ENCODE data around the gene TMEM221.

TMEM221 gene

GRCh38 chr19:17471410-17472125 lies 23.1 kb upstream of the TMEM221 start:
- H3K79me2 ChIP-seq (ENCODE audit: insufficient read depth, low read length), result peaks cover 3% of the 10 kb centered on the region; the same call in 1 of the 2 replicates
- no peaks in the 10 kb centered on the region for H4K20me1 ChIP-seq (ENCODE audit: insufficient read depth, low read length, poor library complexity, severe bottlenecking)
- peaks cover 20% of the 10 kb centered on the region for H3K4me1 ChIP-seq (ENCODE audit: insufficient read depth, low read length, poor library complexity, severe bottlenecking)
- no peaks in the 10 kb centered on the region for H3K9me3 ChIP-seq (ENCODE audit: insufficient read depth, low read depth, low read length)
- H2AFZ ChIP-seq (ENCODE audit: low read length), result no peak overlapping the region
- no peaks in the 10 kb centered on the region for H3K27me3 ChIP-seq (ENCODE audit: insufficient read depth, low read length, poor library complexity, severe bottlenecking)
- peak overlapping the region; percentile 59 for H3K9ac ChIP-seq (ENCODE audit: low read depth, low read length, poor library complexity, severe bottlenecking)
- no peaks in the 10 kb centered on the region; the same call in 1 of the 2 replicates for H3F3A ChIP-seq (ENCODE audit: low read depth)
- no peaks in the 10 kb centered on the region for H3K36me3 ChIP-seq (ENCODE audit: insufficient read depth, low read length)
- no peaks in the 10 kb centered on the region for H3K9me2 ChIP-seq (replicated peaks; ENCODE audit: low read depth, low read length)
- H3K4me3 ChIP-seq (ENCODE audit: low read length, poor library complexity, severe bottlenecking), result peak overlapping the region; percentile 82
- TF ChIP-seq EZH2phosphoT487 (IDR thresholded peaks at IDR 0.05; ENCODE audit: borderline replicate concordance) (no peak), CTCF (conservative IDR thresholded peaks at IDR 0.05; ENCODE audit: low read length) (no peak)
- peak overlapping the region; percentile 78 for H3K4me2 ChIP-seq (ENCODE audit: low read depth, low read length, poor library complexity, severe bottlenecking)

GRCh38 chr19:17470068-17470841 lies 21.8 kb upstream of the TMEM221 start, which contains the start of gene SLC27A1:
TSS of gene SLC27A1 (plus strand) at chr19:17470524. CDS start at chr19:17470541, 17 bp downstream.
- Histone ChIP-seq H3K4me3 (ENCODE audit: low read length, poor library complexity, severe bottlenecking) (peak within 1 kb of the TSS; percentile 82), H3K4me1 (ENCODE audit: insufficient read depth, low read length, poor library complexity, severe bottlenecking) (peaks cover 25% of the 10 kb centered on the region)
- TF ChIP-seq EZH2phosphoT487 (IDR thresholded peaks at IDR 0.05; ENCODE audit: borderline replicate concordance), result no peak
- no peak for TF ChIP-seq CTCF (conservative IDR thresholded peaks at IDR 0.05; ENCODE audit: low read length)

GRCh38 chr19:17469481-17470067 lies 21.1 kb upstream of the TMEM221 start:
- H3K4me3 ChIP-seq (ENCODE audit: low read length, poor library complexity, severe bottlenecking), result peak overlapping the region; percentile 82
- H3F3A ChIP-seq (ENCODE audit: low read depth), result no peaks in the 10 kb centered on the region; the same call in 1 of the 2 replicates
- H3K9me3 ChIP-seq (ENCODE audit: insufficient read depth, low read depth, low read length), result no peaks in the 10 kb centered on the region
- H3K9ac ChIP-seq (ENCODE audit: low read depth, low read length, poor library complexity, severe bottlenecking), result peak overlapping the region; percentile 55
- H2AFZ ChIP-seq (ENCODE audit: low read length), result peak overlapping the region; percentile 98
- H4K20me1 ChIP-seq (ENCODE audit: insufficient read depth, low read length, poor library complexity, severe bottlenecking), result no peaks in the 10 kb centered on the region
- no peaks in the 10 kb centered on the region for H3K27me3 ChIP-seq (ENCODE audit: insufficient read depth, low read length, poor library complexity, severe bottlenecking)
- peaks cover 3% of the 10 kb centered on the region; the same call in 1 of the 2 replicates for H3K79me2 ChIP-seq (ENCODE audit: insufficient read depth, low read length)
- peak overlapping the region; percentile 78 for H3K4me2 ChIP-seq (ENCODE audit: low read depth, low read length, poor library complexity, severe bottlenecking)
- H3K4me1 ChIP-seq (ENCODE audit: insufficient read depth, low read length, poor library complexity, severe bottlenecking), result peaks cover 25% of the 10 kb centered on the region
- H3K9me2 ChIP-seq (replicated peaks; ENCODE audit: low read depth, low read length), result no peaks in the 10 kb centered on the region
- no peaks in the 10 kb centered on the region for H3K36me3 ChIP-seq (ENCODE audit: insufficient read depth, low read length)
- no peak for TF ChIP-seq CTCF (conservative IDR thresholded peaks at IDR 0.05; ENCODE audit: low read length)
- no peak for TF ChIP-seq EZH2phosphoT487 (IDR thresholded peaks at IDR 0.05; ENCODE audit: borderline replicate concordance)

More at GRCh38 chr19:17470068-17470841, 21.8 kb upstream of the TMEM221 start, which contains the start of gene SLC27A1:
- H3K9me2 ChIP-seq (replicated peaks; ENCODE audit: low read depth, low read length), result no peaks in the 10 kb centered on the region
- H3K36me3 ChIP-seq (ENCODE audit: insufficient read depth, low read length), result no peaks in the 10 kb centered on the region
- peak within 1 kb of the TSS; percentile 59 for H3K9ac ChIP-seq (ENCODE audit: low read depth, low read length, poor library complexity, severe bottlenecking)
- peak within 1 kb of the TSS; percentile 98 for H2AFZ ChIP-seq (ENCODE audit: low read length)
- H4K20me1 ChIP-seq (ENCODE audit: insufficient read depth, low read length, poor library complexity, severe bottlenecking), result no peaks in the 10 kb centered on the region
- no peaks in the 10 kb centered on the region for H3K9me3 ChIP-seq (ENCODE audit: insufficient read depth, low read depth, low read length)
- no peaks in the 10 kb centered on the region; the same call in 1 of the 2 replicates for H3F3A ChIP-seq (ENCODE audit: low read depth)
- H3K27me3 ChIP-seq (ENCODE audit: insufficient read depth, low read length, poor library complexity, severe bottlenecking), result no peaks in the 10 kb centered on the region
- H3K4me2 ChIP-seq (ENCODE audit: low read depth, low read length, poor library complexity, severe bottlenecking), result peak within 1 kb of the TSS; percentile 78
- H3K79me2 ChIP-seq (ENCODE audit: insufficient read depth, low read length), result peaks cover 3% of the 10 kb centered on the region; the same call in 1 of the 2 replicates
